Caco-2 (cell line): Measurements from ENCODE around the gene SMAD7. TPM values are rescaled to one million over a fixed set of nuclear protein-coding genes. Genes with fewer than 3 reads are reported as not detected.

Experiments used
- BruUV-seq: library from RNA; stranded (reverse); fragments of 400-500 nt; replicated peaks from 2 replicates; lab custom pipeline; 2021; lab: Mats Ljungman, UMichigan
- CTCF ChIA-PET: fragments of 300-600 bp; sonication (Branson Sonifier 250); formaldehyde crosslinking; loops from one replicate; lab custom pipeline; 2022; ENCODE audit warnings: antibody characterized with exemption; lab: Charles Lee
- POLR2A ChIA-PET: fragments of 300-600 bp; sonication (Branson Sonifier 250); formaldehyde crosslinking; loops from one replicate; lab custom pipeline; 2022; ENCODE audit warnings: antibody characterized with exemption; lab: Charles Lee
- DNase-seq, 2 experiments: peaks; one replicate each; pipeline versions ENCODE4 v3.0.0 to v3.0.0-alpha.2; 2020 to 2022
- H3K27me3 ChIP-seq: replicated peaks from 2 replicates; pipeline ENCODE4 v1.6.0; 2011; ENCODE audit warnings: low read length; ENCODE audit not compliant: control insufficient read depth, insufficient read depth
- H3K36me3 ChIP-seq: 2 replicates; pipeline ENCODE4 v1.5.1; 2011; ENCODE audit warnings: low read length; ENCODE audit not compliant: control insufficient read depth, insufficient read depth
- H3K4me1 ChIP-seq: fragments of 250-450 bp; sonication (Bioruptor Pico); 2 replicates; pipeline ENCODE4 v1.5.1; 2020; ENCODE audit warnings: mild to moderate bottlenecking
- H3K4me3 ChIP-seq: 2 replicates; pipeline ENCODE4 v1.5.1; 2011; ENCODE audit warnings: low read depth, mild to moderate bottlenecking, control low read depth, low read length
- H3K9me3 ChIP-seq: fragments of 250-450 bp; sonication (Bioruptor Pico); 2 replicates; pipeline ENCODE4 v1.5.1; 2020; ENCODE audit warnings: mild to moderate bottlenecking, moderate library complexity
- H3K27ac Mint-ChIP-seq: one replicate; pipeline ENCODE4 v1.8.0; 2022; ENCODE audit warnings: mixed read lengths; ENCODE audit not compliant: unreplicated experiment
- H3K27me3 Mint-ChIP-seq: one replicate; pipeline ENCODE4 v1.8.0; 2022; ENCODE audit warnings: mixed read lengths; ENCODE audit not compliant: insufficient read depth, unreplicated experiment
- H3K36me3 Mint-ChIP-seq: one replicate; pipeline ENCODE4 v1.8.0; 2022; ENCODE audit warnings: mild to moderate bottlenecking, mixed read lengths; ENCODE audit not compliant: insufficient read depth, unreplicated experiment
- H3K4me1 Mint-ChIP-seq: one replicate; pipeline ENCODE4 v1.8.0; 2022; ENCODE audit warnings: low read depth, mixed read lengths; ENCODE audit not compliant: unreplicated experiment
- H3K4me3 Mint-ChIP-seq: one replicate; pipeline ENCODE4 v1.8.0; 2022; ENCODE audit warnings: mild to moderate bottlenecking, moderate library complexity, mixed read lengths; ENCODE audit not compliant: unreplicated experiment
- H3K9me3 Mint-ChIP-seq: one replicate; pipeline ENCODE4 v1.8.0; 2022; ENCODE audit warnings: mixed read lengths; ENCODE audit not compliant: unreplicated experiment
- intact Hi-C: fragments of 100-400 bp; cut with micrococcal nuclease; formaldehyde crosslinking; loops from one replicate; pipeline ENCODE4 v1.10.0; 2022; ENCODE audit not compliant: unreplicated experiment
- total RNA-seq: library from RNA; stranded (reverse); gene quantifications from 2 replicates; pipeline ENCODE4 v1.2.3, GENCODE V29; 2022
- TF ChIP-seq, protein P1 (sequence below), 2 experiments: fragments of 200-600 bp in 1 of 2; IDR thresholded peaks; 1 replicate in 1 of 2; 2 replicates in 1 of 2; pipeline versions ENCODE4 v1.5.1 to v1.8.0; 2011 to 2022; ENCODE audit warnings: antibody characterized with exemption in 1 of 2, control low read depth in 1 of 2, inconsistent platforms in 1 of 2, low read depth in 1 of 2, low read length in 1 of 2, mild to moderate bottlenecking in 1 of 2, moderate library complexity in 1 of 2; ENCODE audit not compliant: insufficient read depth in 1 of 2, severe bottlenecking in 1 of 2, unreplicated experiment in 1 of 2

Gene SMAD7
- total RNA-seq, 1 experiment from 2014 or later: 9.3 TPM

DNA sequence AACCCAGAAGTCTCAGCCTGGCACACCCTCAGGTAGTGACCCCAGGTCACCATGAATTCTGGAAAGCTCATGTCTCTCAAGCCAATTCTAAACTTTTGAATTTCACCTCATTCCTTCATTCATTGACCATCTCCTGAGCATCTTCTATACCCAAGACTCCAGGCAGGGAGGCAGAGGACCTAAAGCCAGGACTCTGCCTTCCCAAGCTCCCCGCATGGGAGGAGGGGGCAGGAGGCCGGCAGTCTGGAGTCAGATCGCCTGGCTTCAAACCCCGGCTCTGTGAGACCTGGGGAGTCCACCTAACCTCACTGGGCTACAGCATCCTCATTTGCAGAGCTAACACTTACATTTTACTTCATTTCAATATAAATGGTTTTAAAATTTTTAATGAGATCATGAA is 59.0 kb downstream of the SMAD7 start:
- Mint-ChIP-seq H3K27ac (no peak overlapping the region), H3K9me3 (no peaks in the 10 kb centered on the region), H3K36me3 (no peaks in the 10 kb centered on the region), H3K27me3 (no peaks in the 10 kb centered on the region), H3K4me1 (peaks cover 4% of the 10 kb centered on the region), H3K4me3 (no peak overlapping the region)
- Histone ChIP-seq H3K27me3 (no peaks in the 10 kb centered on the region), H3K4me1 (0 out of 2 replicates have a peak, but pooled peaks cover 3% of the 10 kb centered on the region), H3K36me3 (no peaks in the 10 kb centered on the region), H3K9me3 (no peaks in the 10 kb centered on the region), H3K4me3 (no peak overlapping the region)
- CTCF ChIA-PET: no interaction called here
- BruUV-seq: no TSS peak
- intact Hi-C loops: no loop called here
- TF ChIP-seq, protein P1, sequence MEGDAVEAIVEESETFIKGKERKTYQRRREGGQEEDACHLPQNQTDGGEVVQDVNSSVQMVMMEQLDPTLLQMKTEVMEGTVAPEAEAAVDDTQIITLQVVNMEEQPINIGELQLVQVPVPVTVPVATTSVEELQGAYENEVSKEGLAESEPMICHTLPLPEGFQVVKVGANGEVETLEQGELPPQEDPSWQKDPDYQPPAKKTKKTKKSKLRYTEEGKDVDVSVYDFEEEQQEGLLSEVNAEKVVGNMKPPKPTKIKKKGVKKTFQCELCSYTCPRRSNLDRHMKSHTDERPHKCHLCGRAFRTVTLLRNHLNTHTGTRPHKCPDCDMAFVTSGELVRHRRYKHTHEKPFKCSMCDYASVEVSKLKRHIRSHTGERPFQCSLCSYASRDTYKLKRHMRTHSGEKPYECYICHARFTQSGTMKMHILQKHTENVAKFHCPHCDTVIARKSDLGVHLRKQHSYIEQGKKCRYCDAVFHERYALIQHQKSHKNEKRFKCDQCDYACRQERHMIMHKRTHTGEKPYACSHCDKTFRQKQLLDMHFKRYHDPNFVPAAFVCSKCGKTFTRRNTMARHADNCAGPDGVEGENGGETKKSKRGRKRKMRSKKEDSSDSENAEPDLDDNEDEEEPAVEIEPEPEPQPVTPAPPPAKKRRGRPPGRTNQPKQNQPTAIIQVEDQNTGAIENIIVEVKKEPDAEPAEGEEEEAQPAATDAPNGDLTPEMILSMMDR (IDR thresholded peaks at IDR 0.05; ENCODE audit: insufficient read depth in 1 of 2, low read depth in 1 of 2, low read length in 1 of 2, severe bottlenecking in 1 of 2, unreplicated experiment in 1 of 2): no peak
- POLR2A ChIA-PET: no interaction called here
- no peak for DNase-seq

DNA sequence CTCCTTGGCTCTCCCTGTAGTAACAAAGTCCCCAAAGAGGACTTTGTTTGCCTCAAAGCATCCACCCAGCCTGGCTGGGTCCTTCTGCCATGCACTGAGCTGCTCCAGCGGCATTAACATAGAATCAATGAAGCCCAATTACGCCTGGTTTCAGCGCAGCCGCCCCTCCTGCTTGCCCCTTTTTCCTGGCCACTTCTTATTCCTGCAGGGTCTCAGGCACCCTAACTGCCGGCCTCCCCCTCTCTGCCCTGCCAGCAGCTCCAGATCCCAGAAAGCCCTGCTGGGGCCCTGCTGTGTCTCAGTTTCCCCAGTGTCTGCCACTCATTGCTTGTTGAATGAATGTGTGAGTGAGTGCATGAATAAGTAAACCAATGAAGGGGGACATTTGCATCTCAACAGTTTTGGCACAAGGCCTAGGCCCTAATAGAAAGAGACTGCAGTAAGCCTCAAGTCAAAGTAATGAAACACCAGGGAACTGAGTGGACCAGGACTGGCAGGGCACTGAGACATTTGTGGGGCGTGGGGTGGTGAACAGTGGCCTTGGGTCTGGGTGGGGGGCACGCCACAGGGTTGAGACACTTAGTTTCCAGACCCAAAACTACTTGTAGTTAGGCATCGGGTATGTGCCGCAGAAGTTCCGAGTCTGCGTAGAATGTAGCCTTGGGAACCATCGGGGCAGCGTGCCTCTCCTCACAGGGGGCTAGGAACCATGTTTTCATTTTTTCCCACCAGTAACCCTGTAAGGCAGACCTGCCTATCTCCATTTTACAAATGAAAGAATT is 60.6 kb downstream of the SMAD7 start:
- POLR2A ChIA-PET: no interaction called here
- H3K27ac Mint-ChIP-seq: no peak overlapping the region

DNA sequence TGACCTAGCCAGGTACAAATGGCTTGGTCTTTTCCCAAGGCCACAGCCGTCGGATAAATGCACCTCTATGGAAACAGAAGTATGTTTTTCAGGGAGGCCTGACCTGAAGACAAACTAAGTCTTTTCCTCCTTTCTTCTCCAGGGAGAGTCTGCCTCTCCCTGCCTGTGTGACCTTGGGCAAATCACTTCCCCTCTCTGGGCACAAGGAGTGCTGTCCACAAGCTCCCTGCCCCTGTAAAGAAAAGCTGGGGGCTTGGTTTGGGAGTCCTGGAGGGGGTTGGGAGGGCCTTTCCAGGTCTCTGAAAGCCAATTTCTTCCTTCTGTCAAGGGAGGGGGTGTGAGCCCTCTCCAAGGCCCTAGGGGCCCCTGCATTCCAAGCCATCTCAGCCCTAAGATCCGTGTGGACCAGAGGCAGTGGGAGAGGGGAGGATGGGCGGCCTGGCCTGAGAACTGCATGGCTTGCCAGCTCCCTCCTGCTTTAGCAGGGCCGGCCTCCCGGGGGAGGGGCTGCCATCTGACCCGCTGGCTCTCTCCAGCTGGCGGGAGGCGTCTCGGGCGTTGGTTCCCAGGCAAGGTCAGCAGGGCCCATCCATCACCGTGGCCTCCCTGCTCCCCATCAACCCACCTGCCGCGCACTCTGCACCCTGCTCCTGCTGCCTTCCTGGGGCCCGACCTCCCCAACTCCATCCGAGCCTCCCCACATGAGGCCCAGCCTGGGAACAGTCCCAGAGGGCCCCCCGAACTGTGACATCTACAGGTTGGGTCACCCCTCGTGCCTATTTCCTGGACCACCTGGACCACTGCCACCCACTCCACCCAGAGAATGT is 61.4 kb downstream of the SMAD7 start:
- Mint-ChIP-seq H3K9me3 (no peaks in the 10 kb centered on the region), H3K4me1 (peaks cover 4% of the 10 kb centered on the region), H3K36me3 (no peaks in the 10 kb centered on the region), H3K4me3 (no peak overlapping the region), H3K27ac (no peak overlapping the region), H3K27me3 (no peaks in the 10 kb centered on the region)
- BruUV-seq: no TSS peak
- CTCF ChIA-PET: no interaction called here
- H3K27me3 ChIP-seq: no peaks in the 10 kb centered on the region
- TF ChIP-seq, protein P1 (IDR thresholded peaks at IDR 0.05; ENCODE audit: insufficient read depth in 1 of 2, low read depth in 1 of 2, low read length in 1 of 2, severe bottlenecking in 1 of 2, unreplicated experiment in 1 of 2): no peak
- POLR2A ChIA-PET: no interaction called here
- H3K4me1 ChIP-seq: 0 out of 2 replicates have a peak, but pooled peaks cover 3% of the 10 kb centered on the region
- H3K36me3 ChIP-seq: no peaks in the 10 kb centered on the region
- DNase-seq: no peak
- H3K9me3 ChIP-seq: no peaks in the 10 kb centered on the region
- intact Hi-C loops: no loop called here
- H3K4me3 ChIP-seq: no peak overlapping the region

More for the DNA sequence above, 60.6 kb downstream of the SMAD7 start:
- TF ChIP-seq, protein P1 (IDR thresholded peaks at IDR 0.05; ENCODE audit: insufficient read depth in 1 of 2, low read depth in 1 of 2, low read length in 1 of 2, severe bottlenecking in 1 of 2, unreplicated experiment in 1 of 2): no peak
- 0 out of 2 replicates have a peak, but pooled peaks cover 3% of the 10 kb centered on the region for H3K4me1 ChIP-seq
- intact Hi-C loops: no loop called here
- H3K9me3 ChIP-seq: no peaks in the 10 kb centered on the region
- BruUV-seq: no TSS peak
- no peaks in the 10 kb centered on the region for H3K36me3 Mint-ChIP-seq
- H3K27me3 Mint-ChIP-seq: no peaks in the 10 kb centered on the region
- CTCF ChIA-PET: no interaction called here
- H3K36me3 ChIP-seq: no peaks in the 10 kb centered on the region
- H3K4me1 Mint-ChIP-seq: peaks cover 4% of the 10 kb centered on the region
- no peaks in the 10 kb centered on the region for H3K9me3 Mint-ChIP-seq
- no peaks in the 10 kb centered on the region for H3K27me3 ChIP-seq
- no peak overlapping the region for H3K4me3 ChIP-seq
- H3K4me3 Mint-ChIP-seq: no peak overlapping the region
- no peak for DNase-seq
